T1000 (cell line): Measurements from ENCODE around the gene TMEM181.
"Not testable (repeated sequence)": the region's sequence is repeated elsewhere in the genome, so short reads cannot be mapped to it uniquely, and the experiment has no call there.

Experiments
- DNase-seq: peaks from one replicate; lab custom pipeline; 2025; ENCODE audit warnings: mixed read lengths; lab: John Stamatoyannopoulos, UW

Gene TMEM181

GRCh38 chr6:158624684-158625682 lies 65.1 kb downstream of the TMEM181 start:
- no peak for DNase-seq

GRCh38 chr6:158625881-158626305 lies 66.0 kb downstream of the TMEM181 start:
- no peak for DNase-seq

- no peak for DNase-seq
Observed at GRCh38 chr6:158626360-158627167, 66.7 kb downstream of the TMEM181 start.

GRCh38 chr6:158627168-158627939 lies 67.5 kb downstream of the TMEM181 start:
- no peak for DNase-seq

GRCh38 chr6:158627940-158628211 lies 68.0 kb downstream of the TMEM181 start:
- no peak for DNase-seq

GRCh38 chr6:158628542-158628941 lies 68.7 kb downstream of the TMEM181 start:
- DNase-seq: no peak

- DNase-seq: no peak
Observed at GRCh38 chr6:158629367-158630221, 69.7 kb downstream of the TMEM181 start.

GRCh38 chr6:158630938-158631616 lies 71.2 kb downstream of the TMEM181 start:
- DNase-seq: no peak

- no peak for DNase-seq
Observed at GRCh38 chr6:158631678-158632537, 72.0 kb downstream of the TMEM181 start.

- DNase-seq: not testable (repeated sequence)
Observed at GRCh38 chr6:158632538-158633119, 72.7 kb downstream of the TMEM181 start.

- DNase-seq: no peak
Observed at GRCh38 chr6:158633127-158633526, 73.2 kb downstream of the TMEM181 start.

GRCh38 chr6:158634695-158635426 lies 75.0 kb downstream of the TMEM181 start:
- no peak for DNase-seq

GRCh38 chr6:158635427-158636073 lies 75.7 kb downstream of the TMEM181 start:
- DNase-seq: no peak

- no peak for DNase-seq
Observed at GRCh38 chr6:158636778-158637177, 76.9 kb downstream of the TMEM181 start.

- DNase-seq: no peak
Observed at GRCh38 chr6:158638324-158638854, 78.5 kb downstream of the TMEM181 start.

GRCh38 chr6:158639056-158639455 lies 79.2 kb downstream of the TMEM181 start:
- no peak for DNase-seq

- no peak for DNase-seq
Observed at GRCh38 chr6:158640519-158640918, 80.6 kb downstream of the TMEM181 start.

GRCh38 chr6:158642097-158642601 lies 82.3 kb downstream of the TMEM181 start:
- peak; percentile 75 for DNase-seq
